Measurements from ENCODE around the gene RFESD.
"Not testable (repeated sequence)": the region's sequence is repeated elsewhere in the genome, so short reads cannot be mapped to it uniquely, and the experiment has no call there.

Gene RFESD

GRCh38 chr5:95630394-95630917, 16.1 kb upstream of the RFESD start:
- DNase-seq: no peak

GRCh38 chr5:95631255-95631958, 15.2 kb upstream of the RFESD start:
- DNase-seq: no peak

GRCh38 chr5:95631991-95632675, 14.4 kb upstream of the RFESD start:
- no peak for DNase-seq

- DNase-seq: not testable (repeated sequence)
Measured at GRCh38 chr5:95632942-95633341, 13.6 kb upstream of the RFESD start.

- DNase-seq: no peak
Measured at GRCh38 chr5:95633671-95634070, 12.9 kb upstream of the RFESD start.

GRCh38 chr5:95634081-95634480, 12.5 kb upstream of the RFESD start:
- no peak for DNase-seq

- no peak for DNase-seq
Measured at GRCh38 chr5:95638632-95639031, 7.9 kb upstream of the RFESD start.

GRCh38 chr5:95641741-95642220, 4.8 kb upstream of the RFESD start:
- DNase-seq: no peak

GRCh38 chr5:95643152-95643551, 3.4 kb upstream of the RFESD start:
- DNase-seq: no peak

- peak; percentile 86 for DNase-seq
Measured at GRCh38 chr5:95644351-95645042, 2.1 kb upstream of the RFESD start.

GRCh38 chr5:95646226-95646568, 380 bp upstream of the RFESD start:
- DNase-seq: not testable (repeated sequence)

- DNase-seq: peak; percentile 50
Measured at GRCh38 chr5:95647886-95648860, 1.6 kb downstream of the RFESD start.

GRCh38 chr5:95649274-95649673, 2.7 kb downstream of the RFESD start:
- no peak for DNase-seq

GRCh38 chr5:95649842-95650620, 3.5 kb downstream of the RFESD start:
- peak; percentile 39 for DNase-seq

- no peak for DNase-seq
Measured at GRCh38 chr5:95652849-95653248, 6.3 kb downstream of the RFESD start.

GRCh38 chr5:95654196-95654595, 7.6 kb downstream of the RFESD start:
- DNase-seq: no peak

- DNase-seq: no peak
Measured at GRCh38 chr5:95655575-95655974, 9.0 kb downstream of the RFESD start.

GRCh38 chr5:95660060-95660459, 13.5 kb downstream of the RFESD start:
- no peak for DNase-seq

GRCh38 chr5:95662946-95663345, 16.4 kb downstream of the RFESD start:
- DNase-seq: no peak

- DNase-seq: peak; percentile 68
Measured at GRCh38 chr5:95664204-95664786, 17.7 kb downstream of the RFESD start.

- no peak for DNase-seq
Measured at GRCh38 chr5:95667061-95667618, 20.6 kb downstream of the RFESD start.
